ENCODE data around the gene TEX14. TPM values are rescaled to one million over a fixed set of nuclear protein-coding genes. Genes with fewer than 3 reads are reported as not detected.
A peak's percentile ranks its signal among the peaks of the same experiment; 100 is the strongest.

The TEX14 gene
- total and polyA plus RNA-seq, 2 donors (not counting 3 experiments of a cell fraction or from before 2014, with no cell fraction given), result 0.10 TPM; not detected in 1

GRCh38 chr17:58677194-58677880 is 14.5 kb downstream of the TEX14 start:
- Histone ChIP-seq H2AFZ (ENCODE audit: low read depth, low read length) (peak overlapping the region; percentile 9), H3K36me3 (ENCODE audit: control insufficient read depth in 2 of 2, extremely low read depth in 1 of 2, insufficient read depth in 2 of 2, low read length in 2 of 2) (no peaks in the 10 kb centered on the region), H3K9me3 (replicated peaks; ENCODE audit: control insufficient read depth, insufficient read depth, low read length) (no peaks in the 10 kb centered on the region), H3K27ac (ENCODE audit: insufficient read depth, low read depth, low read length) (no peak overlapping the region), H4K20me1 (replicated peaks; ENCODE audit: control insufficient read depth, extremely low read depth, insufficient read depth, low read length) (no peaks in the 10 kb centered on the region), H3K9ac (replicated peaks; ENCODE audit: extremely low read depth, insufficient read depth, low read length) (no peak overlapping the region), H3K9me1 (replicated peaks; ENCODE audit: control insufficient read depth, extremely low read depth, insufficient read depth, low read length) (no peaks in the 10 kb centered on the region), H3K27me3 (ENCODE audit: control insufficient read depth in 2 of 2, insufficient read depth in 2 of 2, low read length in 2 of 2) (no peaks in the 10 kb centered on the region), H3K4me1 (ENCODE audit: control insufficient read depth, extremely low read depth, insufficient read depth, low read length) (peaks cover 6% of the 10 kb centered on the region), H3K4me3 (replicated peaks in 1 of 3; ENCODE audit: insufficient read depth in 1 of 3, low read depth in 1 of 3, low read length in 3 of 3) (no peak overlapping the region), H3K79me2 (ENCODE audit: control insufficient read depth, insufficient read depth, low read length) (no peaks in the 10 kb centered on the region), H3K4me2 (ENCODE audit: insufficient read depth, low read length) (peak overlapping the region; percentile 16)
- ChIA-PET CTCF (no interaction called here), POLR2A (interaction anchor here (0.9 kb wide), 1 partner anchor 19 kb away, joined by 8 read pairs; no protein-coding TSS in a partner anchor)
- DNase-seq (ENCODE audit: low read depth, low spot score) (peak; percentile 21), FAIRE-seq (peak; percentile 63)
- dilution Hi-C loops (cut with MboI; ENCODE audit: extremely low pct_ligation_motif_present, low sequenced_read_pairs) (no loop called here), intact Hi-C loops (cut with micrococcal nuclease) (no loop called here)
- no TSS peak for BruUV-seq (replicated peaks)
- TF ChIP-seq POLR2A (IDR thresholded peaks at IDR 0.05; ENCODE audit: low read depth, low read length) (no peak), CTCF (IDR thresholded peaks at IDR 0.05; ENCODE audit: extremely low read depth in 1 of 2, insufficient read depth in 1 of 2, low read depth in 1 of 2, low read length in 2 of 2) (no peak), GATA2 (IDR thresholded peaks at IDR 0.05; ENCODE audit: insufficient read depth, insufficient read length, low read depth, low read length) (no peak), EZH2 (IDR thresholded peaks at IDR 0.05; ENCODE audit: borderline replicate concordance, low read depth, low read length, severe bottlenecking) (no peak), FOS (IDR thresholded peaks at IDR 0.05; ENCODE audit: borderline replicate concordance, insufficient read depth, low read length) (no peak), POLR2AphosphoS5 (IDR thresholded peaks at IDR 0.05; ENCODE audit: insufficient read depth, low read depth, low read length) (no peak), MYC (IDR thresholded peaks at IDR 0.05; ENCODE audit: low read depth, low read length) (no peak), JUN (IDR thresholded peaks at IDR 0.05; ENCODE audit: borderline replicate concordance, insufficient read depth, insufficient read length, low read depth) (no peak)
- TF ChIP-seq, protein P1, sequence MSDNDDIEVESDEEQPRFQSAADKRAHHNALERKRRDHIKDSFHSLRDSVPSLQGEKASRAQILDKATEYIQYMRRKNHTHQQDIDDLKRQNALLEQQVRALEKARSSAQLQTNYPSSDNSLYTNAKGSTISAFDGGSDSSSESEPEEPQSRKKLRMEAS (IDR thresholded peaks at IDR 0.05; ENCODE audit: insufficient read depth, insufficient read length), result no peak

Data from endothelial cell of umbilical vein (primary cell).